Measurements from ENCODE around the gene UCKL1.
A peak's percentile ranks its signal among the peaks of the same experiment; 100 is the strongest.
"Not testable (repeated sequence)": the region's sequence is repeated elsewhere in the genome, so short reads cannot be mapped to it uniquely, and the experiment has no call there.

Gene UCKL1

DNA sequence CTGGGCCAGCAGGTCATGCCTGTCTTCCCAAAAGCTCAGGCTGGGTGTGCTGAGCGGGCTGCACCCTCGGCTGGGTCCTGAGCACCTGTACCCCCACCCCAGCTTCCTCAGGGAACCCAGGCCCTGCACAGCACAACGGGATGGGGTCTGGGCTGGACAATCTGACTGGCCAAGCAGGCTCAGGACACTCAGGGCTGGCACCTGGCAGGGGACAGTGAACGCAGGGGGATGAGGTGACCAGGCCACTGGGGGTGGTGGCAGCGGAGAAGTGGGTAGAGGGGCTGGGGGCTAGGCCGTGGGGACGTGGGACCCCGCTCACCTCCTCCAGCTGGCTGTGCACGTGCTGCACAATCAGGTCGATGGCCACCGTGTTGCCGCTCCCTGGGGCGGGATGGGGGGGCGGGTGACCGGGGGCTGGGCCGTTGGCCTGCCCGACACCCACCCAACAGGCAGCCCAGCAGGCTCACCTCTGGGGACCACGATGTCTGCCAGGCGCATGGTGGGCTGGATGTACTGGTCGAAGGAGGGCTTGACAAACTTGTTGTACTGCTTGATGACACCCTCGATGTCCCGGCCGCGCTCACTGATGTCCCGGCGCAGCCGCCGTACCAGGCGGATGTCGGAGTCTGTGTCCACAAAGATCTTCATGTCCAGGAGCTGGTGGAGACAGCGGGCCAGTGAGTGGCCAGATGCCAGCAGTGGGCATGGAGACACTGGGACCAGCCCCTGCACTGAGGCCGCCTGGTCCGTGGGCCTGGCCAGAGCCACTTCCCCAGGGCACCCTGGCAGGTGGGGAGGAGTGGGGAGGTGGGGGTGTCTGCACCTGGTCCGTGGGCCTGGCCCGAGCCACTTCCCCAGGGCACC, 11.9 kb downstream of the UCKL1 start:
- no peak for DNase-seq (ENCODE audit: low read depth in 1 of 2, low spot score in 1 of 2)

DNA sequence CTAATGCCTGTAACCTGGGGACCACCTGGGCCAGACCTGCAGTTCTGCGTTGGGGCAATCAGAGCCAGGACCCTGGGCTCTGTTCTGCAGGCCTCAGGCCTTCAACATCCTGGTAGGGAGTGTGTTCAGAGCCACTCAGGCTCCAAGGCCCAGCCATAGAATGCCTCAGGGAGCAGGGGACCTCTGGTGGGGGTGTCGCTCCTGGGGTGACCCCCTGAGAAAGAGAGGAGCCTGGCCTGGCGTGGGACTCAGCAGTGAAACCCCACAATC, 12.5 kb downstream of the UCKL1 start:
- DNase-seq (ENCODE audit: low read depth in 1 of 2, low spot score in 1 of 2): no peak

DNA sequence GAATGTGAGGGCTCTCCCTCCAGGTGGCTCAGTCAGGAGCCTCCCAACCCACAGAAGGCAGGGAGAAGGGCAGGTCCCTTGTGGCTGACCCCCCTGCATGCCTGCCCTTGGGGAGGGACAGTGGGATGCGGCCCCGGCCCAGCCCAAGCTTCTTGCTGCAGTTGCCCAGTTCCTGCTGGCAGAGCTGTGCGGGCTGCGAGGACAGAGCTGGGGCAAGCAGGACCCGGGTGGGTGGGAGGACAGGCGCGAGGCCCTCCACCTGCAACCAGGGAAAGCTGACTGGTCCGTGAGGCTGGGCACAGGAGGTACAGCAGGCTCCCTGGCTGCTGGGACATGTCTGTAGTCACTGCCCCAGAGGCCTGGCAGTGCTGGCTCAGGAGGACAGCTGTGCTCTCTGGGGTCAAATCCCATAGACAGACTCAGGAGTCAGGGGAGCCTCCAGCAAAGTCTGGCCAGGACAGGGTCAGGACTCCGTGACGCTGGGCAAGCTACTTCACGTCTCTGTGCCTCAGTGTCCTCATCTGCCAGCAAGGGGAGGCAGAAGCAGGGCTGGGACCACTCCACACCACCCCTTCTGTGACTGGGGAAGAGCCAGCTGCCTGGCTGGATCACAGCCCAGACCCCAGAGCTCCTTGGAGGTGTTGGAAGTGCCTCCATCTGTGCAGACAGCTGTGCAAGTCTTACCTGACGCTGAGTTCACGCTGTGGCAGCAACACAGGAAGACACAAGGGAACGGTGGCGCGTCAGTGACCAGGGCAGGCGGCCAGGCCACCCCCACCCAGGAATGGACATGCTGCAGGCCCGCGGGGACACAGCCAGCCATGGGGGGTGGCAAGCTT, 13.0 kb downstream of the UCKL1 start:
- no peak for DNase-seq (ENCODE audit: low read depth in 1 of 2, low spot score in 1 of 2)

DNA sequence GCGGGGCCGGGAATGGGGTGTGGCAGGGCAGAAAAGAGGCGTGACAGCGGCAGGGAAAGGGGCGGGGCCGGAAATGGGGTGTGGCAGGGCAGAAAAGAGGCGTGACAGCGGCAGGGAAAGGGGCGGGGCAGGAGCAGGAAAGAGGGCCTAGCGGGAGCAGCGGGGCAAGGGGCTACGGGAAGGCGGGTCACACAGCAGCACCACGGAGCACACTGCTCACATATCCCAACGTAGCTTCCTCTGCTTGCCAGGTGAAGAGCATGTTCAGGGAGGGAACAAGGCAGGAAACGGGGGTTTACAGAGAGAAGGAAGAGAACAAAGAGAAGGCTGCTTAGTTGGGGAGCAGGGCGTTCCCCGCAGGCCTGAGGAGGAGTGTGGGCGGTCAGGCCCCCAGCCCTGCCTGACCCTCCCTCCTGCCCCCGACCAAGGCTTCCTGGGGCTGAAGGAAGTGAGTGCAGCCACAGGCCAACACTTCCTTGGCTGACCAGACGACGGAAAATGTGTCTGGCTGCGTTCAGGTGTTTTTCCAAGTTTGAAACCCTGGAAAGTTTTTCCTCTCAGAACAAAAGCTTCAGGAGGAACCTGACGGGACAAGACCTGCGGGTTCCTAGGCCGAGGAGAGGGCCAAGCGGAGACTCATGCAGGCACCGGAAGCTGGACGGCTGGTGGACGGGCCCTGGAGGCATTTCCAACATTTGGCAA, 13.8 kb downstream of the UCKL1 start:
- no peak for DNase-seq (ENCODE audit: low read depth in 1 of 2, low spot score in 1 of 2)

DNA sequence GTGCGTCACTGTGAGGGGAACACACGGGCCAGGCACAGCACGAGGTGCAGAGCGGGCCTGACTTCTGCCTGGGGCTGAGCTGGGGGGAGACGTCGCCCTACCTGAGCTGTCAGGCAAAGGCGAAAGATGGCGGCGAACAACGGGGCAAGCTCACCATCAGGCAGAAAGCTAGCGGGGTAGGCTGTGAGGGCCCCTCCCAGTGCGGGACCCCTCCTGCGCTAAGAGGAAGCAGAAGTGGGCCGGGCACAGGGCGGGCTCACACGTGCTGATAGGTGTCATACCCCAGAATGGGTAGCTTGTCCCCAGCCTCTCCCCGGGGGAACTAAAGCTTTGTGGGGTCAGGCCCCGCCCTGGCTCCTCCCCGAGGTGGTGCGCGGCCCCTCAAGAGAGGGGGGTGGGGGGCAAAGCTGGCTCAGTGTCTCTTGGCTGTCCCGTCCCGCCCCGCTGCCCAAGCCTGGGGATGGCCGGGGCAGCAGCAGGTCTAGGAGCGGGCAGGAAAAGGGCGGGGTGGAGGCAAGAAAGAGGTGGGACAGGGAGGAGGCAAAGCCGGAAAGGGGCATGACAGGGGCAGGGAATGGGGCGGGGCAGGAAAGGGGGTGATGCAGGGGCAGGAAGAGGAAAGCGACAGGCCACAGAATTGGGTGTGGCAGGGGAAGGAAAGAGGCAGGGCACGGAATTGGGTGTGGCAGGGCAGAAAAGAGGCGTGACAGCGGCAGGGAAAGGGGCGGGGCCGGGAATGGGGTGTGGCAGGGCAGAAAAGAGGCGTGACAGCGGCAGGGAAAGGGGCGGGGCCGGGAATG, 14.7 kb downstream of the UCKL1 start:
- peak in 1 of 2 donors; percentile 43 for DNase-seq (ENCODE audit: low read depth in 1 of 2, low spot score in 1 of 2)

DNA sequence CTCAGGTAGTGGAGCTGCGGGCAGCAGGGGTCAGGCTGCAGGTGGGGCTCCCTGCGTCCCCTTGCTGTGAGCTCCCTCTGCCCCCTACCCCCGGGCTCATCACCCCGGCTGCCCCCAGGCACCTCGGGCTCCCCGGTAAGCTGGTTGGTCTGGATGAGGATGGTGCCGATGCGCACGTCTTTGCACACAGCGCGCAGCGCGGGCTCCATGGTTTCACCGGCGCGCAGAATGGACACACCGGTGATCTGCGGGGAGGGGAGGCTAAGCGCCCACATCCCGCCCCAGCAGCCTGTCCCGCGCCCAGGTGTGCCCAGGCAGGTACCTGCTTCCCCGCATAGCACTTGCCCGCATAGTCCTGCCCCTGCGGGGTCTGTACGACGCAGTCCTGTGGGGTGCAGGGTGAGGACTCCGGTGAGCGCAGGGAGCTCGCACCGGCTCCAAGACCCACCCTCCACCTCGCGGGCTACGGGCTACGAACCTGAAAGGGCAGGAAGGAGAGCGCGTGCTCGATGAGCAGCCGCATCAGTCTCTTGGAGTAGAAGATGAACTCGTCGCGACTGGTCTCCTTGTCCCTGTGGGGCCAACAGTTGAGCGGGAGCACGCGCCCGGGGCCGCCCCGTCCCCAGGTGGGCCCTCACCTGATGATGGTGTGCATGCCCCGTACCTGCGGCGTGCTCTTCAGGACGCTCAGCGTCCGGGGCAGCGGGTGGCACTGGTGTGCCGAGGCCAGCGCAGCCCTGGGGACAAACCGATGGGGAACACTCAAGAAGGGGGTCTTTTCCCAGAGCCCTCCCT, 15.5 kb downstream of the UCKL1 start:
- no peak for DNase-seq (ENCODE audit: low read depth in 1 of 2, low spot score in 1 of 2)

DNA sequence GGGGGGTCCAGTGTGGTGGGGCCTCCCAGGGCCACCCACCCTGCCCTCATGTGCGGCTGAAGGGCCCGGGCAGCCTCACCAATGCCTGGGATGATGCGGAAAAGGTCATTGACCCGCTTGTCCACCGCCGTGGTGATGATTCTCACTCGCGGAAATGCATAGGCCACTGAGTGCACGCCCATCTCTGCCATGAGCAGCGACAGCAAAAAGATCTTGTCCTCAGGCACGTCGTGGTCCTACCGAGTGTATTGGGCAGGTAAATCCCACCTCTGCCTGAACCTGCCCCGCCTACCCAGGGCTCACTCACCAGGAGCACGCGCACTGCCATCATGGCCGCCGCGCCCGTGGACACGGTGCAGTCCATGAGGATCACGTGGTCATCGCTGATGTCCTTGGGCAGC, 16.1 kb downstream of the UCKL1 start:
- DNase-seq (ENCODE audit: low read depth in 1 of 2, low spot score in 1 of 2): no peak

DNA sequence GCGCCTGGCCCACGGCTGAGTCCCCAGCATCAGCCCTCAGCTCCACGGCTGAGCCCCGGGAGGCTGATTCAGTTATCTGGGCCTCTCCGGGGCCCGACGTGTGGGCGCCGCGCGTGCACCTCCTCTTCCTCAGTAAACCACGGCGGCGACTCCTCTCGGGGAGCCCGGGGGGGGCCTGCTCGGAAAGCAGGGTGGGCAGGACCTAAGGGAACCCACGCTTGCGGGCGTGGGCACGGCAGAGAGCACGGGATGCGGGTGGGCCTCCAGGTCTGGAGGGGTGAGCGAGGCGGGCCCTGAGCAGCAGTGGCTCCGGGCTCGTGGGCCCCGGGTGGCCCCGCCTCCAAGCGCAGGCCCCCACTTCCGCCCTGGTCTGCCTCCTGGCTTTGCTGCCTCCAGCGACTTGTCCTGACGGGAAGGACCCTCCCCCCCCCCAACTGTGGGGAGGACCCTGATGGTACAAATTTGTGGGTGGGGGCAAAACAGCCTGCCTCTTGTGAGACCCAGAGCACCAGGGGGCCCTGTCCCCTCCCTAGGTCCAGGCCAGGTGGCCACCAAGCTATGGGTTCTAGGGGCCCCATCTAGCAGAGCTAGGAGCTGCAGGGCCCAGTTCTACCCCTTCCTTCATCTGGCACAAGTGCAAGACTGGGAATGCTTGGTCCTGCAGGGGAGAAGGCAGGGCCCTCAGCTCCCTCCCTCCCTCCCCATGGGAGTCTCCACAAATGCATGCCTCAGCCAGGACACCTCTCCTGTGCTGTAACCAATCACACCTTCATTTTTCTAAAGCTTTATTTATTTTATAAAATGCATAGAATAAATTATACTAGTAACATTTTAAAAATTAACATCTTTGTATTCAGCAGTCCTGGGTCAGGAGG, 16.9 kb downstream of the UCKL1 start:
- no peak for DNase-seq (ENCODE audit: low read depth in 1 of 2, low spot score in 1 of 2)

DNA sequence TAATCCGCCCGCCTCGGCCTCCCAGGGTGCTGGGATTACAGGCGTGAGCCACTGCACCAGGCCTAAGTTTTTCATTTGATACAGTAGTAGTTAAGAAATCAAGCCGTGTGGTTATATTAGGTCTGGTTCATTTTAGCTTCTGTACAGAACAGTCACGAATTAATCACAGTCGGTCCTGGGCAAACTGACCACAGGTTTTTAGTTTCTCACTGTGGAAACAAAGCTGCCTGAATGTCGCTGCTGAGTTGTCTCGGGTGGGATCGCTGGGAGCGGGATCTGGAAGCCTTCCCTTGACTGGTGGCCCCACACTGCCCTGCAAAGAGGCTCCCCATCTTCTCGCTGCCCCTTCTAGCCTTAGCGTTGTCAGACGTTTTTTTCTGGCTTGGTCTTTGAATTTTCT, 18.6 kb downstream of the UCKL1 start:
- DNase-seq (ENCODE audit: low read depth in 1 of 2, low spot score in 1 of 2): no peak

DNA sequence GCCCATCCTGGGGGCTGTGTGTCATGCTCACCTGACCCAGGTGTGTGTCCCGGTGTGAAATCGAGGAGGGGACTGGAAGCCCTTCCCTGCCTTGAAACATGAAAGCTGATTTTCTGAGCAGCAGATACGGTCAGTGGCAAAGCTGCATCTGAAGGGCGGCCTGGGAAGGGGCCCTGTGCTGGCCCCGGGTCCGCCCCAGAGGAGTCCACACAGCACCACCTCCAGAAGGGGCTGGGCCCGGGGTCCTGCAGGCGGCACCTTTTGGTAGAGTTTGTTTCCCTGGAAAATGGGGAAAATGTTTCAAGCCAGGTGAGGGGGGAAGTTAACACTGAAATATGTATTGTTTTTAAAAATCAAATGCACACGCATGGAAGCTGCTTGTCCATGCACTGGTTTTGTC, 20.8 kb downstream of the UCKL1 start:
- DNase-seq (ENCODE audit: low read depth in 1 of 2, low spot score in 1 of 2): no peak

DNA sequence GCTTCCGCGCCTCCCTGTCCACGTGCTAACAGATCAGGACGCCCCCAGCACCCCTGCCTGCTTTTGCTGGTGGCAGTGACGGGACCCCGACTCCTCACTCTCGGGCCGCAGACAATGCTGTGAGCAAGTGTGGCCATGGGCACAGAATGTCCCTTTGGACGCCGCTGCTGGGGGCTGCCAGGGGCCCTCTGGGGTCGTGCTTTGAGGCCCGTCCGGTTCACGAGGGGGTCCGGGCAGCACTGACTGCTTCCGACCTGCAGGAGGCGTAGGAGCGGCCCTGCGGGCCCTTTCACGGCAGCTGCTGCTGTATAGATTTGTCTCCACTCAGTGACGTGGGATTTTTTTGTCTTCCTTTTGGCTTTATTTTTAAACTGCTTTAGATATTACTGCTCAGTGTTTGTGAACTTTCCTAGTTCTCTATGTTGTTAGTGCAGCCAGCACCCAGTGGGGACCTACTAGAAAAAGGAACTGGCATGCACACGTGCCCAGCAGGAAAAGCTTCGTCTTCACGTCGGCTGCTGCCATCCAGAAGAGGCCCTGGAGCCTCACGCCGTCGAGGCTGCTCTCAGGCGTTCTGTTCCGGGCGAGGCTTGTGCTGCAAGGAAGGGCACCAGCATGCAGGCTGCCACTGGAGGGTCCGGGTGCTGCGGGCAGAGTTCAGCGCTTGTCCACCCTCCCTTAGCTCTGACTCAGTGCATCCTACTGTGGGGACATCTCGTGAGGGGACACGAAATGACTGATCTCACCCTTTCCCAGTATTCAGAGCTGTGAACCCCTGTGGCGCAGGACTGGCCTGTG, 21.7 kb downstream of the UCKL1 start:
- no peak for DNase-seq (ENCODE audit: low read depth in 1 of 2, low spot score in 1 of 2)

DNA sequence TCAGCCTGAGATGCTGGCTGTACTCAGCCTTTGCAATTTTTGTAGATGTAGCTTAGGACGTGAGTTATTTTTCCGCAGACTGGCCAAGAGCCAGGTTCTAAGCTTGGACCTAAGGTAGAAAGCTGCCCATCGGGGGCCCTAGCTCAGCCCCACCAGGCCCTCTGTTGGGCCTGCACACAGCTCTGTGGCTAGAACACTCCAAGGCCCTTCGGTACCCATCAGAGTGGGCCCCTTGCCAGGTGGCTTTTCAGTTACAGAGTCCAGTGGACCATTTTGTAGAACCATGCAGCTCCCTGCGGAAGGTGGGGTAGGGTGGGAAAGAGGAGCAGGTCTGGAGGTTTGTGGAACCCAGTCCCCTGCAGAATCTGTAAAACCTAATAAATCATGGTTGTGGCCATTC, 22.6 kb downstream of the UCKL1 start:
- no peak for DNase-seq (ENCODE audit: low read depth in 1 of 2, low spot score in 1 of 2)

DNA sequence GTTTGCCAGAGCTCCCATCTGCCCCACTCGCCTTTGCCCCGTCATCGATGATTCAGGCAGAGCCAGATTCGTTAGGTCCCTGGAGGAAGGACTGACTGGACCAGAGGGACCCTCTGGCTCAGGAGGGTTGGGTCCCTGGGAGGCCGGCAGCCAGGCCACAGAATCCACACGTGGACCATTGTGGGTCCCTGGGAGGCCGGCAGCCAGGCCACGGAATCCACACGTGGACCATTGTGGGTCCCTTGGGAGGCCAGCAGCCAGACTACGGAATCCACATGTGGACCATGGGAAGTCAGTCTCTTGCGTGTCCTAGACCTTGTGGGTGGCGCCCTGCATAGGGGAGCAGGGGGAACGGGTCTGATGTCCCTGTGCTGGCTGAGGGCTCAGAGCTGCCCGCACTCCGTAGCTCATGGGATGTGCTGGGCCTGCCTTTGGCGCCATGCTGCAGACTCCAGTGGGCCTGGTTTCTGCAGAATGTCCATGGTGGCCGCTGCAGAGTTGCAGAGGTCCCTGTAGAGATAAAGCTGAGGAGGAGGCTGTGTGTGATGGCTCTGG, 23.5 kb downstream of the UCKL1 start:
- no peak for DNase-seq (ENCODE audit: low read depth in 1 of 2, low spot score in 1 of 2)

DNA sequence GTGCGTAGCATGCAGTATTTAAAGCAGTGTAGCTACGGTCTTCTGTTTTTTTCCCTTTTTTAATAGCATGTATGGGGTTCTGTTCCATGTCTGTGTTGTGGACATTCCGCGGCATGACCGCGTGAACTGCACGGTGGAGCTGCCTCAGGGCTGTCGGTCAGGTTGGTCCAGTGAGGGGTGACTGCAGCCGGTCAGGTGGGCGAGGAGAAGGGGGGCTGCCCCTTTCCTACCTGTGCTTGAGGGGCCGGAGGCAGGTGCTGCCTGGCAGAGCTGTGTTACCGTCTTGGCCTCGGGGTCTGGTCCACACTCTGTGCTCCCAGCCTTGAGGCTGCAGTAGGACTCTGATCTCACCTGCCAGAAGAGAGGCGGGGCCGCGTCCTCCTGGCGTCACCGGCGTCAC, 24.5 kb downstream of the UCKL1 start:
- DNase-seq (ENCODE audit: low read depth in 1 of 2, low spot score in 1 of 2): no peak

DNA sequence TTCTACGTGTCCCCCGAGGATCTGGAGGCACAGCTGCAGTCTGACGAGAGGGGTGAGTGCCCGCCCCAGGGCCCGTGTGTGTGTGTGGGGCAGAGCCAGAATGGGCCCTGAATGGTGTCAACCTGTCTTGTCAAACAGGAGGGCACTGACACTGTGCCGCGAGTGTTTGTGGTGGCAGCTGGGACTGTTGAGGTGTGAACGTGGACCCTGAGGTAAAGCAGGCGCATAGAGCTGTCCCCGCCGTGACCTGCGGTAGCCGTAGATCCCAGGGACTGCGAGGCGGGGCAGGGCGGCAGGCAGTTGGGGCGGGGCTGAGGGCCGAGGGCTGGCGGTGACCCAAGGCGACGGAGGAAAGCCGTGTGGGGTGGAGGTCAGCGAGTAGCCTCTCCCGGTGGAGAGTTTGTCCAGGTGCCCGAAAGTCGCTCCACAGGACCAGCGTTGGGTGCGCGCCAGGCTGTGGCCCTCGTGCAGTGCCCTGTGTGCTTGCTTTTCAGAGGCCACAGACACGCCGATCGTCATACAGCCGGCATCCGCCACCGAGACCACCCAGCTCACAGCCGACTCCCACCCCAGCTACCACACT, 25.2 kb downstream of the UCKL1 start:
- no peak for DNase-seq (ENCODE audit: low read depth in 1 of 2, low spot score in 1 of 2)

DNA sequence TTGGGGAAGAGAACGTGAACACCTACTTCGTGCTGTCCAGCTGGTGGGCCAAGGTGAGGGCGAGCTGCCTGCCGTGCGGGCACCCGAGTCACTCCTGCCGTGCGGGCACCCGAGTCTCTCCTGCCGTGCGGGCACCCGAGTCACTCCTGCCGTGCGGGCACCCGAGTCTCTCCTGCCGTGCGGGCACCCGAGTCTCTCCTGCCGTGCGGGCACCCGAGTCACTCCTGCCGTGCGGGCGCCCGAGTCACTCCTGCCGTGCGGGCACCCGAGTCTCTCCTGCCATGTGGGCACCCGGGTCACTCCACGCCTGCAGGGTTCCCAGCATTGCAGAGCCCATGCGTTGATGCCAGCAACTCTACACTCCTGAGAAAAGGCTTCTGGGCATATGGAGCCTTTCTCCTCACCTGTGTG, 26.7 kb downstream of the UCKL1 start:
- not testable (repeated sequence) for DNase-seq (ENCODE audit: low read depth in 1 of 2, low spot score in 1 of 2)

DNA sequence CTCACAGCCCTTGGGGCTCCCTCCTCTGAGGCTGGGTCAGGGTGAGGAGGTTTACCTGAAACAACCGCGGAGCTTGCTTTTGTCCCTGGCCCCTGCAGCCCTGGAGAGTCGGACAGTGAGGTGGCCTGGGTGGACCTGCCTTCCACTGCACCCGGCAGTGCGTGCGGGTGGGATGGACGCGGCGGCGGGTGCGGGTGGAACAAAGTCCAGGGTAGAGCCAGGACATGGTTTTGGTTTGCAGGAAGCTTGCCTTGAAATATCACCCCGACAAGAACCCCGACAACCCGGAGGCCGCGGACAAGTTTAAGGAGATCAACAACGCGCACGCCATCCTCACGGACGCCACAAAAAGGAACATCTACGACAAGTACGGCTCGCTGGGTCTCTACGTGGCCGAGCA, 27.1 kb downstream of the UCKL1 start:
- no peak for DNase-seq (ENCODE audit: low read depth in 1 of 2, low spot score in 1 of 2)

DNA sequence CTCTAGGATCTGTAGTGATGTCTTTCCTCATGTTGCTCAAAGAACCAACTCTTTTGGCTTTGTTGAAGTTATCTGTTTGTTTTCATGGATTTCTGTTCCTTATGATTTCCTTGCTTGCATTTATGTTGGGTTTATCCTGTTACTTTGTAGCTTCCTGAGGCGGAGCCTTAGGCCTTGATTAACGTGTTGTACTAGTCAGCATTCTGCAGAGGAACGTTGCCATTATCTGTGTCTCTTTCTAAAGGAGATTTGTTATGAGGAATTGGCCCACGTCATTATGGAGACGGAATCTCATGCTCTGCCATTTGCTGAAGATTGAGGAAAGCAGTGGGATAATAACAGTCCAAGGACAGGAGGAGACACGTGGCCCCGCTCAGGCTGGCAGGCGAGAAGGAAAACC, 29.9 kb downstream of the UCKL1 start:
- DNase-seq (ENCODE audit: low read depth in 1 of 2, low spot score in 1 of 2): no peak
